HepG2 (cell line): ENCODE data around the gene FRRS1. TPM values are rescaled to one million over a fixed set of nuclear protein-coding genes. Genes with fewer than 3 reads are reported as not detected.

Experiments
- ATAC-seq: fragments of 200-7000 bp; cut with Tn5 transposase; 3 replicates; pipeline ENCODE4 v1.9.1; 2020; ENCODE audit warnings: mild to moderate bottlenecking, moderate library complexity
- BruUV-seq: library from RNA; stranded (reverse); fragments of 400-500 nt; replicated peaks from 2 replicates; lab custom pipeline; 2021; lab: Mats Ljungman, UMichigan
- CTCF ChIA-PET: fragments of 300-600 bp; formaldehyde crosslinking; extraction: SDS; loops from one replicate; lab custom pipeline; 2021; ENCODE audit warnings: low total read pairs, inconsistent platforms, low intra/inter-chr PET ratio; lab: Yijun Ruan, JAX
- POLR2A ChIA-PET: fragments of 350-600 bp; sonication (Branson Sonifier 250); formaldehyde crosslinking; loops from one replicate; lab custom pipeline; 2020; ENCODE audit warnings: antibody characterized with exemption, inconsistent platforms; lab: Yijun Ruan, JAX
- DNase-seq: peaks from one replicate; pipeline ENCODE4 v3.0.0-alpha.2; 2015; ENCODE audit warnings: low spot score
- FAIRE-seq: peaks from 3 replicates; lab custom pipeline; 2011; peaks lifted over from hg19 to GRCh38; lab: Jason Lieb, UNC
- H2AFZ ChIP-seq: one replicate; pipeline ENCODE4 v1.6.1; 2011; ENCODE audit warnings: low read length, inconsistent platforms
- H3K27ac ChIP-seq: fragments of 300-600 bp; 3 replicates; pipeline ENCODE4 v1.8.0; 2011; ENCODE audit warnings: mixed run types, mild to moderate bottlenecking, mixed read lengths, low read length, inconsistent platforms; ENCODE audit not compliant: insufficient read depth; ENCODE audit errors: extremely low read length
- H3K27me3 ChIP-seq, 2 experiments: fragments of 200-600 bp in 1 of 2; 2 replicates in 1 of 2; 3 replicates in 1 of 2; pipeline versions ENCODE4 v1.6.0 to v1.8.0; 2011; ENCODE audit warnings: low read length in 2 of 2, mild to moderate bottlenecking in 2 of 2, moderate library complexity in 2 of 2, inconsistent platforms in 1 of 2; ENCODE audit not compliant: insufficient read depth in 2 of 2, control insufficient read depth in 1 of 2
- H3K36me3 ChIP-seq, 2 experiments: fragments of 200-600 bp in 1 of 2; replicated peaks in 1 of 2; 2 replicates in 1 of 2; 3 replicates in 1 of 2; pipeline versions ENCODE4 v1.5.1 to v1.8.0; 2011; ENCODE audit warnings: low read length in 2 of 2, inconsistent platforms in 1 of 2; ENCODE audit not compliant: insufficient read depth in 2 of 2, control insufficient read depth in 1 of 2
- H3K4me1 ChIP-seq: 2 replicates; pipeline ENCODE4 v1.5.1; 2012; ENCODE audit warnings: low read length, inconsistent platforms; ENCODE audit not compliant: insufficient read depth
- H3K4me2 ChIP-seq: 2 replicates; pipeline ENCODE4 v1.6.0; 2011; ENCODE audit warnings: low read depth, low read length, inconsistent platforms
- H3K4me3 ChIP-seq, 3 experiments: fragments of 200-600 bp in 1 of 3; sonication (generic), shearing (Covaris generic) in 1 of 3; replicated peaks in 1 of 3; 2 replicates each; pipeline ENCODE4 v1.5.1; 2011 to 2016; ENCODE audit warnings: low read length in 3 of 3, inconsistent platforms in 2 of 3, low read depth in 2 of 3, mild to moderate bottlenecking in 2 of 3, control low read depth in 1 of 3, mixed read lengths in 1 of 3; ENCODE audit not compliant: insufficient read depth in 1 of 3
- H3K79me2 ChIP-seq: one replicate; pipeline ENCODE4 v1.6.1; 2011; ENCODE audit warnings: low read length, inconsistent platforms; ENCODE audit not compliant: insufficient read depth
- H3K9ac ChIP-seq: 2 replicates; pipeline ENCODE4 v1.6.0; 2011; ENCODE audit warnings: mild to moderate bottlenecking, low read depth, low read length, inconsistent platforms; ENCODE audit not compliant: insufficient read depth
- H3K9me3 ChIP-seq: 2 replicates; pipeline ENCODE4 v1.5.1; 2012; ENCODE audit warnings: mild to moderate bottlenecking, low read length
- H4K20me1 ChIP-seq: 2 replicates; pipeline ENCODE4 v1.6.0; 2011; ENCODE audit warnings: inconsistent platforms, mild to moderate bottlenecking, low read length, moderate library complexity; ENCODE audit not compliant: insufficient read depth
- CCAR2 ChIP-seq: fragments of 200-400 bp; formaldehyde crosslinking; optimal IDR thresholded peaks from 2 replicates; pipeline ENCODE3; 2018; ENCODE audit warnings: low read depth, mild to moderate bottlenecking, low read length, moderate library complexity
- GABPB1 ChIP-seq: IDR thresholded peaks from 2 replicates; pipeline ENCODE4 v1.6.1; 2016; ENCODE audit warnings: mild to moderate bottlenecking, missing genetic modification reagents, moderate library complexity, missing compliant biosample characterization
- IRF2 ChIP-seq: IDR thresholded peaks from 2 replicates; pipeline ENCODE4 v1.6.1; 2018; ENCODE audit warnings: missing genetic modification reagents, missing compliant biosample characterization
- JUN ChIP-seq: sonication (generic); formaldehyde crosslinking; IDR thresholded peaks from 2 replicates; pipeline ENCODE4 v1.4.0; 2020; ENCODE audit warnings: mild to moderate bottlenecking, missing genetic modification reagents
- NR3C1 ChIP-seq: sonication (generic); formaldehyde crosslinking; IDR thresholded peaks from 2 replicates; pipeline ENCODE4 v1.4.0; 2020; ENCODE audit warnings: missing genetic modification reagents
- TCF12 ChIP-seq, 2 experiments: fragments of 450-650 bp in 1 of 2; sonication (generic) in 1 of 2; formaldehyde crosslinking in 1 of 2; IDR thresholded peaks; 2 replicates each; pipeline versions ENCODE4 v1.6.1 to v1.8.0; 2017 to 2022; ENCODE audit warnings: antibody characterized with exemption in 1 of 2, mild to moderate bottlenecking in 1 of 2, missing genetic modification reagents in 1 of 2, moderate library complexity in 1 of 2
- ZBTB8A ChIP-seq: sonication (generic); formaldehyde crosslinking; IDR thresholded peaks from 2 replicates; pipeline ENCODE4 v1.4.0; 2020; ENCODE audit warnings: mild to moderate bottlenecking, low read depth, missing genetic modification reagents, borderline replicate concordance
- ZNF225 ChIP-seq: sonication (generic); formaldehyde crosslinking; IDR thresholded peaks from 2 replicates; pipeline ENCODE4 v1.4.0; 2020; ENCODE audit warnings: mild to moderate bottlenecking, missing genetic modification reagents
- ZNF253 ChIP-seq: sonication (generic); formaldehyde crosslinking; IDR thresholded peaks from 2 replicates; pipeline ENCODE4 v1.8.0; 2022; ENCODE audit warnings: mild to moderate bottlenecking, missing genetic modification reagents, borderline replicate concordance
- ZNF292 ChIP-seq: sonication (generic); formaldehyde crosslinking; IDR thresholded peaks from 2 replicates; pipeline ENCODE4 v1.8.1; 2022; ENCODE audit warnings: mild to moderate bottlenecking, low read depth, missing genetic modification reagents, borderline replicate concordance
- ZNF557 ChIP-seq: sonication (generic); formaldehyde crosslinking; IDR thresholded peaks from 2 replicates; pipeline ENCODE4 v1.4.0; 2020; ENCODE audit warnings: missing genetic modification reagents
- ZNF562 ChIP-seq: sonication (generic); formaldehyde crosslinking; IDR thresholded peaks from 2 replicates; pipeline ENCODE4 v1.8.0; 2022; ENCODE audit warnings: missing genetic modification reagents, borderline replicate concordance
- ZNF652 ChIP-seq: IDR thresholded peaks from 2 replicates; pipeline ENCODE4 v1.6.1; 2016; ENCODE audit warnings: low read depth, borderline replicate concordance
- WGBS: methylation state at CpG from one replicate; pipeline ENCODE4 v1.1.6; 2017; ENCODE audit warnings: low lambda C conversion rate; 5-methylcytosine and 5-hydroxymethylcytosine counted together
- in situ Hi-C: cut with HindIII; loops from 2 replicates; pipeline ENCODE4 v1.10.0; 2017; ENCODE audit warnings: low pct_unique_long_range_greater_than_20kb; ENCODE audit not compliant: extremely low pct_ligation_motif_present
- intact Hi-C: fragments of 100-400 bp; cut with micrococcal nuclease; formaldehyde crosslinking; loops from one replicate; pipeline ENCODE4 v1.10.0; 2022; ENCODE audit not compliant: unreplicated experiment
- polyA plus RNA-seq, 8 experiments: library from polyadenylated mRNA; depleted of rRNA in 3 of 8; stranded (reverse) in 7 of 8; unstranded in 1 of 8; fragments of >200 nt; fragmentation: Illumina TruSeq in 4 of 8; extraction: Trizol in 4 of 8; gene quantifications; 2 replicates each; pipeline versions ENCODE4 v1.2.1 to v1.2.3, GENCODE V29; 2011 to 2016; ENCODE audit warnings: low read depth in 4 of 8, missing spikeins in 1 of 8, mixed read lengths in 1 of 8; ENCODE audit not compliant: insufficient read depth in 1 of 8
- total RNA-seq, 5 experiments: library from RNA; depleted of rRNA; stranded (reverse); fragments of >200 nt; fragmentation: Illumina TruSeq; extraction: Trizol; gene quantifications; 2 replicates each; pipeline ENCODE4 v1.2.3, GENCODE V29; 2016; ENCODE audit warnings: low read depth in 1 of 5
- TF ChIP-seq, protein P1 (sequence below): IDR thresholded peaks from 2 replicates; pipeline ENCODE4 v1.6.1; 2016; ENCODE audit warnings: low read depth

FRRS1 gene
- total and polyA plus RNA-seq, 2 of the 13 experiments (the other 11 are each of a cell fraction or from before 2014, with no cell fraction given): 22.6 to 23.4 TPM

DNA sequence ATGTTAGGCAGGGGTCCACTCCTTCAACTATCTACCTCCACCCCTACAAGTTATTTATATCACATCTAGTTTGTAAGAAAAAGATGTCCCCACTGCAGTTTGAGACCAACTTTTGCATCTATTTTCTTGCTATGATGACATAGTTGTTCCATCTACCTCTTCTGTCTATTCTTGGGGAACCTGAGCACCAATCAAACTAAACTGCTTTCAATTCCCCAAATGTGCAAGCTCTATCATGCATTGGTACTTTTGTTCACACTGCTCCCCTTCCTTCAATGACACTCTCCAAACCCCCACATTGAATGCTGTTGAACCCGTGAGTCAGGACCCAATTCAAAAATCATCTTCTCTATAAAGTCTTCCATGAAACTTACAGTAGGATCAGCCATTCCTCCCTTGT lies 16.0 kb upstream of the FRRS1 start:
- Histone ChIP-seq H3K79me2 (no peaks in the 10 kb centered on the region), H4K20me1 (no peaks in the 10 kb centered on the region), H3K36me3 (no peaks in the 10 kb centered on the region), H2AFZ (no peak overlapping the region), H3K4me2 (no peak overlapping the region), H3K9me3 (no peaks in the 10 kb centered on the region), H3K9ac (no peak overlapping the region), H3K4me1 (no peaks in the 10 kb centered on the region), H3K27ac (no peak overlapping the region), H3K27me3 (no peaks in the 10 kb centered on the region), H3K4me3 (no peak overlapping the region)
- FAIRE-seq: no peak
- ChIA-PET CTCF (no interaction called here), POLR2A (no interaction called here)
- intact Hi-C loops (no loop called here), in situ Hi-C loops (no loop called here)
- ATAC-seq: no peak
- TF ChIP-seq NR3C1 (CRISPR knock-in tag) (no peak), ZNF557 (no peak), IRF2 (no peak), ZNF225 (CRISPR knock-in tag) (no peak), ZBTB8A (no peak), GABPB1 (CRISPR knock-in tag) (no peak), CCAR2 (no peak), TCF12 (IDR thresholded peaks at IDR 0.05) (no peak), TCF12 (CRISPR knock-in tag; IDR thresholded peaks at IDR 0.05) (no peak), JUN (CRISPR knock-in tag) (no peak), ZNF292 (CRISPR knock-in tag) (no peak), ZNF253 (no peak), ZNF562 (no peak), ZNF652 (CRISPR knock-in tag) (no peak)
- TF ChIP-seq, protein P1, sequence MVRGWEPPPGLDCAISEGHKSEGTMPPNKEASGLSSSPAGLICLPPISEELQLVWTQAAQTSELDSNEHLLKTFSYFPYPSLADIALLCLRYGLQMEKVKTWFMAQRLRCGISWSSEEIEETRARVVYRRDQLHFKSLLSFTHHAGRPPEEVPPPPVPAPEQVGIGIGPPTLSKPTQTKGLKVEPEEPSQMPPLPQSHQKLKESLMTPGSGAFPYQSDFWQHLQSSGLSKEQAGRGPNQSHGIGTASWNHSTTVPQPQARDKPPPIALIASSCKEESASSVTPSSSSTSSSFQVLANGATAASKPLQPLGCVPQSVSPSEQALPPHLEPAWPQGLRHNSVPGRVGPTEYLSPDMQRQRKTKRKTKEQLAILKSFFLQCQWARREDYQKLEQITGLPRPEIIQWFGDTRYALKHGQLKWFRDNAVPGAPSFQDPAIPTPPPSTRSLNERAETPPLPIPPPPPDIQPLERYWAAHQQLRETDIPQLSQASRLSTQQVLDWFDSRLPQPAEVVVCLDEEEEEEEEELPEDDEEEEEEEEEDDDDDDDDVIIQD (CRISPR knock-in tag): no peak
- 37% methylated on average over 1 of the region's 1 CpG for WGBS
- DNase-seq: no peak
- BruUV-seq: no TSS peak
